Activated naive CD8-positive, alpha-beta T cell treated with anti-CD3 and anti-CD28 coated beads, Interleukin-2, amount 50 U/mL, for 24 hours (primary cell): ENCODE data around the gene SCML1.

Source experiments
- ATAC-seq: fragments of 150-1000 bp; cut with Tn5 transposase; one replicate; pipeline ENCODE4 v1.10.0; 2021
- DNase-seq: peaks from one replicate; pipeline ENCODE4 v3.0.0; 2021
- H3K27ac Mint-ChIP-seq: one replicate; pipeline ENCODE4 v1.8.0; 2021; ENCODE audit warnings: mild to moderate bottlenecking, mixed read lengths
- H3K27me3 Mint-ChIP-seq: one replicate; pipeline ENCODE4 v1.8.0; 2021; ENCODE audit warnings: mixed read lengths
- H3K36me3 Mint-ChIP-seq: one replicate; pipeline ENCODE4 v1.8.0; 2021; ENCODE audit warnings: low read depth, mixed read lengths
- H3K4me1 Mint-ChIP-seq: one replicate; pipeline ENCODE4 v1.8.0; 2021; ENCODE audit warnings: mixed read lengths
- H3K4me3 Mint-ChIP-seq: one replicate; pipeline ENCODE4 v1.8.0; 2021; ENCODE audit warnings: mild to moderate bottlenecking, moderate library complexity, mixed read lengths
- H3K9me3 Mint-ChIP-seq: one replicate; pipeline ENCODE4 v1.8.0; 2021; ENCODE audit warnings: mixed read lengths

The SCML1 gene

DNA sequence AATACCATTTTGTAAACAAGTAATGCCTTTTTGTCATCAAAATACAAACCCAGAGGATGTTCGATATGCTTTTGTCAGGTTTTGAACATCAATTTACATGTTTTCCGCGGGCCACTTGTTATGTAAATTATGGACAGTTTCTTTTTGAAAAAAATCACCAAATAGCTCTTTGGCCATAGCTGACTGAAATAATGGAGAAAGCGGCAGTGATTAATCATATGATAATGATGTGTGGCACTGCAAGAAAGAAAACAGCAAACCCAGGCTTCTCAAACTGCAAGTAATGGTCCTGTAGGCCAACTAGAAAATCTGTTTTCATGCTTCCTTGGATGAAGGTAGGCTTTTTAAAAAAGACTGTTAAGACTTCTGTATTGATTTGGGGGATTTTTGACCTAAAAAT is 15.6 kb upstream of the SCML1 start:
- Mint-ChIP-seq H3K36me3 (no peaks in the 10 kb centered on the region), H3K9me3 (no peaks in the 10 kb centered on the region), H3K4me3 (no peak overlapping the region), H3K4me1 (no peaks in the 10 kb centered on the region), H3K27ac (no peak overlapping the region), H3K27me3 (no peaks in the 10 kb centered on the region)
- ATAC-seq (no peak), DNase-seq (no peak)

- no peaks in the 10 kb centered on the region for H3K4me1 Mint-ChIP-seq
- H3K36me3 Mint-ChIP-seq, result peaks cover 3% of the 10 kb centered on the region
- no peaks in the 10 kb centered on the region for H3K9me3 Mint-ChIP-seq
- no peak for ATAC-seq
- DNase-seq, result no peak
- no peak overlapping the region for H3K27ac Mint-ChIP-seq
- H3K27me3 Mint-ChIP-seq, result no peaks in the 10 kb centered on the region
- no peak overlapping the region for H3K4me3 Mint-ChIP-seq
Measured at GRCh38 chrX:17725181-17725580, 12.1 kb upstream of the SCML1 start.

DNA sequence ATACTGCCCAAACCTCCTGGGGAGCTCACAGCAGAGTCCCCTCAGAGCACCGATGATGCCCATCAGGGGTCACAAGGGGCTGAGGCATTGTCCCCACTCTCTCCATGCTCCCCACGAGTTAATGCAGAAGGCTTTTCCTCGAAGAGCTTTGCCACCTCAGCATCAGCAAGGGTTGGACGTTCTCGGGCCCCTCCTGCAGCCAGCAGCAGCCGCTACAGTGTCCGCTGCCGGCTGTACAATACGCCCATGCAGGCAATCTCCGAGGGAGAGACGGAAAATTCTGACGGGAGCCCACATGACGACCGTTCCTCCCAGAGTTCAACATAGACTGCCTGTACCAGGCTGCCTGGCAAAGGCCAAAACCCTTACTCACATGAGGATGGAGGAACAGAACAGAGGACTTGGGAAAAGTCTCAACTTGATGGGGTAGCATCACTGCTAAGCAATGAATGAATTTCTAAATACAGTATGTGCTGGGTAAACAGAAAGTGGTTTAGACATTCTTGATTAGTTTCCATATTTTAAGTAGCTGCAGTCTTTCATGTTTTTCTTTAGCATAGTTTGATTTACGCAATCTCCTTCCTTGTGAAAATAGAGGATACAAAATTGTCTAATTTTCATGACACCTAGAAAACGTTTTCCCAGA is 5.0 kb upstream of the SCML1 start:
- Mint-ChIP-seq H3K9me3 (no peaks in the 10 kb centered on the region), H3K27me3 (peaks cover 2% of the 10 kb centered on the region), H3K4me3 (no peak overlapping the region), H3K36me3 (peaks cover 3% of the 10 kb centered on the region), H3K4me1 (peaks cover 6% of the 10 kb centered on the region), H3K27ac (no peak overlapping the region)
- ATAC-seq (no peak), DNase-seq (no peak)

DNA sequence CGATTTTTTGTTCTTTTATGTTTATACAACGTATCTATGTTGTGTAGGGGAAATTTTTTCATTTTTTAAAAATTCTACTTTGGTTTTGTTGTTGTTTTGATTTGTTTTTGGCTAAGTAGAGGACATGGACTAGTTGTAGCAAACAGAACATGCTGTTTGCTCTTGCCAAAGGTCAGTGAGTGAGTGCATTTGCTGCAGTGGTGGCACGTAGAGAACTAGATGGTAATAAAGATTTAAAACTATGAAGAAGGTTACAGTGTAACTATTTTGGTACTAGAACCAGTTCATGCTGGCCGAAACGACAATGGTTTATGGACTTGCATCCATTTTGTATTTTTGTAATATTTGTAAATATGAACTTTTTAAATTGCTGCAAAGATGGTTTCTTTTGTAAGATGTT is 1.9 kb upstream of the SCML1 start:
- H3K9me3 Mint-ChIP-seq, result no peaks in the 10 kb centered on the region
- no peak for DNase-seq
- no peaks in the 10 kb centered on the region for H3K36me3 Mint-ChIP-seq
- peaks cover 33% of the 10 kb centered on the region for H3K4me1 Mint-ChIP-seq
- ATAC-seq, result no peak
- H3K4me3 Mint-ChIP-seq, result no peak overlapping the region
- peaks cover 2% of the 10 kb centered on the region for H3K27me3 Mint-ChIP-seq
- H3K27ac Mint-ChIP-seq, result no peak overlapping the region

GRCh38 chrX:17736478-17736855 is 826 bp upstream of the SCML1 start:
- peaks cover 2% of the 10 kb centered on the region for H3K27me3 Mint-ChIP-seq
- no peak for DNase-seq
- no peaks in the 10 kb centered on the region for H3K36me3 Mint-ChIP-seq
- H3K4me3 Mint-ChIP-seq, result peak overlapping the region; percentile 76
- peaks cover 40% of the 10 kb centered on the region for H3K4me1 Mint-ChIP-seq
- H3K9me3 Mint-ChIP-seq, result no peaks in the 10 kb centered on the region
- peak overlapping the region; percentile 89 for H3K27ac Mint-ChIP-seq
- no peak for ATAC-seq

DNA sequence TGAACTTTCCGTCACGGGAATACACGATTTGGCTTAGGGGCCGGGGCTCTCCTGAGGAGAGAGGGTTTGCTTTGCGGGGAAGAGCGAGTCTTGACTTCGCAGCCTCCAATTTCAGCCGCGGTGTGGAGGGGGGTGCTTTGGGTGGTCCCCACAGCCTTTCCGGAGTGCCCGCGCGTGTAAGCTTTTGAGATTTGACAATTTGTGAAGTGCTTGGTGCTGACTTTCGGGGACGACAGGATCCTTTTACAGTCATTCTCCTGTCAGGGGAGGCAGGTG is 355 bp downstream of the SCML1 start:
- no peaks in the 10 kb centered on the region for H3K9me3 Mint-ChIP-seq
- peak overlapping the region; percentile 91 for H3K27ac Mint-ChIP-seq

GRCh38 chrX:17737986-17738713 is 857 bp downstream of the SCML1 start:
- ATAC-seq, result peak; percentile 44
- Mint-ChIP-seq H3K36me3 (no peaks in the 10 kb centered on the region), H3K27me3 (peaks cover 2% of the 10 kb centered on the region), H3K4me1 (peaks cover 44% of the 10 kb centered on the region), H3K27ac (peak overlapping the region; percentile 91), H3K9me3 (no peaks in the 10 kb centered on the region), H3K4me3 (peak overlapping the region; percentile 83)
- DNase-seq, result peak; percentile 48

More for the DNA sequence above, 355 bp downstream of the SCML1 start:
- H3K27me3 Mint-ChIP-seq, result peaks cover 2% of the 10 kb centered on the region
- peak overlapping the region; percentile 83 for H3K4me3 Mint-ChIP-seq
- ATAC-seq (no peak), DNase-seq (no peak)
- no peaks in the 10 kb centered on the region for H3K36me3 Mint-ChIP-seq
- peaks cover 41% of the 10 kb centered on the region for H3K4me1 Mint-ChIP-seq

DNA sequence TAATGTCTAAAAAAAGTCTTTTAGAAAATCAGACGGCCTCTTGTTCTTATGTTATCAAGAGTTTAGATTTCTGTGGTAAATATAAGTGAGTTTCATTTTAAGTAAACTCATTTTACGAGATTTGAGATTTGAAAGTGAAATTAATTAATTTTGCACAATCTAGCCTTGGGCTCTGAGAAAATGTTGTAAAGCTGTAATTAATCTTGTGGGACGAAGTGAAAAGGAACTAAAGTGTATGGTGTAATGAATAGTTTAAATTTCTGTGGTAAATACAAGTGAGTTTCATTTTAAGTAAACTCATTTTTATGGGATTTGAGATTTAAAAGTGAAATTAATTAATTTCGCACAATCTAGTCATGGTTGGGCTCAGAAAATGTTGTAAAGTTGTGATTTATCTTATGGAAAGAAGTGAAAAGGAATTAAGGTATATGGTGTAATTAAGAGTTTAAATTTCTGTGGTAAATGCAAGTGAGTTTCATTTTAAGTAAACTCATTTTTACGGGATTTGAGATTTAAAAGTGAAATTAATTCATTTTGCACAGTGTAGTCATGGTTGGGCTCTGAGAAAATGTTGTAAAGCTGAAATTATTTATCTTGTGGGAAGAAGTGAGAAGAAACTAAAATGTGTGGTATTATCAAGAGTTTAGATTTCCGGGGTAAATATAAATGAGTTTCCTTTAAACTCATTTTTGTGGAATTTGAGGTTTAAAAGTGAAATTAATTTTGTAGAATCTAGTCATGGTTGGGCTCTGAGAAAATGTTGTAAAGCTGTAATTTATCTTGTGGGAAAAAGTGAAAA is 1.6 kb downstream of the SCML1 start:
- Mint-ChIP-seq H3K27ac (peak overlapping the region; percentile 91), H3K4me1 (peaks cover 48% of the 10 kb centered on the region), H3K9me3 (no peaks in the 10 kb centered on the region), H3K4me3 (peak overlapping the region; percentile 83), H3K36me3 (no peaks in the 10 kb centered on the region), H3K27me3 (peaks cover 2% of the 10 kb centered on the region)
- DNase-seq, result no peak
- no peak for ATAC-seq

GRCh38 chrX:17740137-17741122 is 3.1 kb downstream of the SCML1 start:
- no peak overlapping the region for H3K4me3 Mint-ChIP-seq
- no peaks in the 10 kb centered on the region for H3K36me3 Mint-ChIP-seq
- peaks cover 48% of the 10 kb centered on the region for H3K4me1 Mint-ChIP-seq
- no peaks in the 10 kb centered on the region for H3K27me3 Mint-ChIP-seq
- no peak for ATAC-seq
- no peak for DNase-seq
- H3K27ac Mint-ChIP-seq, result no peak overlapping the region
- no peaks in the 10 kb centered on the region for H3K9me3 Mint-ChIP-seq

- ATAC-seq, result no peak
- Mint-ChIP-seq H3K4me3 (no peak overlapping the region), H3K27ac (no peak overlapping the region), H3K36me3 (no peaks in the 10 kb centered on the region), H3K9me3 (no peaks in the 10 kb centered on the region), H3K27me3 (no peaks in the 10 kb centered on the region), H3K4me1 (peaks cover 48% of the 10 kb centered on the region)
- no peak for DNase-seq
Measured at GRCh38 chrX:17741123-17741511, 3.8 kb downstream of the SCML1 start.

GRCh38 chrX:17743913-17744312 is 6.6 kb downstream of the SCML1 start:
- Mint-ChIP-seq H3K4me1 (peaks cover 28% of the 10 kb centered on the region), H3K9me3 (no peaks in the 10 kb centered on the region), H3K4me3 (no peak overlapping the region), H3K27me3 (no peaks in the 10 kb centered on the region), H3K36me3 (no peaks in the 10 kb centered on the region), H3K27ac (no peak overlapping the region)
- no peak for ATAC-seq
- DNase-seq, result no peak

GRCh38 chrX:17744896-17745523 is 7.7 kb downstream of the SCML1 start:
- Mint-ChIP-seq H3K27ac (no peak overlapping the region), H3K4me1 (peaks cover 20% of the 10 kb centered on the region), H3K36me3 (no peaks in the 10 kb centered on the region), H3K27me3 (no peaks in the 10 kb centered on the region), H3K9me3 (no peaks in the 10 kb centered on the region), H3K4me3 (no peak overlapping the region)
- ATAC-seq (no peak), DNase-seq (no peak)

GRCh38 chrX:17747692-17748091 is 10.4 kb downstream of the SCML1 start:
- Mint-ChIP-seq H3K9me3 (no peaks in the 10 kb centered on the region), H3K27ac (no peak overlapping the region), H3K4me3 (no peak overlapping the region)

GRCh38 chrX:17748684-17749083 is 11.4 kb downstream of the SCML1 start:
- peaks cover 3% of the 10 kb centered on the region for H3K4me1 Mint-ChIP-seq
- H3K27ac Mint-ChIP-seq, result no peak overlapping the region
- no peaks in the 10 kb centered on the region for H3K27me3 Mint-ChIP-seq
- H3K36me3 Mint-ChIP-seq, result no peaks in the 10 kb centered on the region
- DNase-seq (no peak), ATAC-seq (no peak)
- no peaks in the 10 kb centered on the region for H3K9me3 Mint-ChIP-seq
- no peak overlapping the region for H3K4me3 Mint-ChIP-seq

More at GRCh38 chrX:17747692-17748091, 10.4 kb downstream of the SCML1 start:
- no peaks in the 10 kb centered on the region for H3K36me3 Mint-ChIP-seq
- DNase-seq (no peak), ATAC-seq (no peak)
- H3K4me1 Mint-ChIP-seq, result peaks cover 8% of the 10 kb centered on the region
- no peaks in the 10 kb centered on the region for H3K27me3 Mint-ChIP-seq
